HG03558 (cell line): ENCODE data around the gene PURA.

Experiments used
- ATAC-seq: cut with Tn5 transposase; IDR thresholded peaks from one replicate; pipeline ENCODE4 v1.9.1; 2021; ENCODE audit warnings: moderate number of reproducible peaks; ENCODE audit not compliant: unreplicated experiment; ENCODE audit errors: extremely low read depth

The PURA gene

GRCh38 chr5:140113699-140114263 lies at the start of gene PURA:
TSS of gene PURA (plus strand) at chr5:140114109. CDS start at chr5:140114182, 73 bp downstream.
- ATAC-seq: peak; percentile 81

- no peak for ATAC-seq
These were observed 41.1 kb upstream of the PURA start for GRCh38 chr5:140072812-140073211.

- no peak for ATAC-seq
These were observed 40.6 kb upstream of the PURA start for GRCh38 chr5:140073296-140073695.

GRCh38 chr5:140075371-140075770 lies 38.5 kb upstream of the PURA start:
- ATAC-seq: no peak

GRCh38 chr5:140076142-140076541 lies 37.8 kb upstream of the PURA start:
- no peak for ATAC-seq

GRCh38 chr5:140076788-140077187 lies 37.1 kb upstream of the PURA start:
- ATAC-seq: no peak

- ATAC-seq: no peak
These were observed 30.8 kb upstream of the PURA start for GRCh38 chr5:140083120-140083519.

GRCh38 chr5:140083650-140084049 lies 30.3 kb upstream of the PURA start:
- no peak for ATAC-seq

GRCh38 chr5:140084541-140084940 lies 29.4 kb upstream of the PURA start:
- no peak for ATAC-seq

- no peak for ATAC-seq
These were observed 23.7 kb upstream of the PURA start for GRCh38 chr5:140090251-140090650.

GRCh38 chr5:140093179-140093578 lies 20.7 kb upstream of the PURA start:
- ATAC-seq: no peak

- ATAC-seq: no peak
These were observed 20.0 kb upstream of the PURA start for GRCh38 chr5:140093866-140094265.

GRCh38 chr5:140094889-140095288 lies 19.0 kb upstream of the PURA start:
- no peak for ATAC-seq

- no peak for ATAC-seq
These were observed 12.7 kb upstream of the PURA start for GRCh38 chr5:140101179-140101578.

GRCh38 chr5:140103154-140103553 lies 10.8 kb upstream of the PURA start:
- ATAC-seq: no peak

GRCh38 chr5:140104100-140104499 lies 9.8 kb upstream of the PURA start:
- ATAC-seq: no peak

GRCh38 chr5:140106101-140106500 lies 7.8 kb upstream of the PURA start:
- no peak for ATAC-seq

- no peak for ATAC-seq
These were observed 7.1 kb upstream of the PURA start for GRCh38 chr5:140106805-140107311.

- ATAC-seq: peak; percentile 79
These were observed 6.4 kb upstream of the PURA start for GRCh38 chr5:140107312-140108092.

GRCh38 chr5:140108093-140109017 lies 5.6 kb upstream of the PURA start:
- ATAC-seq: no peak
